SKM-1 (cell line): Measurements from ENCODE around the gene MRPS25.

Experiments used
- DNase-seq: peaks from one replicate; lab custom pipeline; 2025; ENCODE audit not compliant: unreplicated experiment; lab: John Stamatoyannopoulos, UW

MRPS25 gene

GRCh38 chr3:15083252-15083651 lies 18.1 kb upstream of the MRPS25 start:
- no peak for DNase-seq

- no peak for DNase-seq
Observed at GRCh38 chr3:15081960-15082664, 17.0 kb upstream of the MRPS25 start.

- DNase-seq = no peak
Observed at GRCh38 chr3:15079091-15079490, 14.0 kb upstream of the MRPS25 start.

GRCh38 chr3:15074500-15074899 lies 9.4 kb upstream of the MRPS25 start:
- DNase-seq = no peak

- DNase-seq = no peak
Observed at GRCh38 chr3:15071699-15072098, 6.6 kb upstream of the MRPS25 start.

DNA sequence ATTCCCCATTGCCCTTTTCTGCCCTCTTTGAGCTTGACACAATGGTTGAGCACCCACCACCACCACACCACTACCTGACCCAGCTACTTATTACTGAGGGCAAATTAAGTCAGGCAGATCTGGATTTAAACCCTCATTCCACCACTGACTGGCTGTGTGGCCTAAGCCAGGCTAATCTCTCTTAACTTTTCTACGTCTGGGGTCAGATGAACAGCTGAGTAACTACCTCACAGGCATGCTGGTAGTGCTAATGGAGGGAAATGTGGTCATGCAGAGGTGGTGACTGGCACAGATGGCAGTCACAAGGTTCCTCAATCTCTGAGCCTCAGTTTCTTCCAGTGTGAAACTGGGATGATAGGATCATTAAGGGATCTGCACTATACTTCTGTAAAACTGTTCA lies 4.3 kb upstream of the MRPS25 start:
- no peak for DNase-seq

GRCh38 chr3:15066467-15066866 lies 1.4 kb upstream of the MRPS25 start:
- no peak for DNase-seq

GRCh38 chr3:15065550-15066007 lies 464 bp upstream of the MRPS25 start:
- no peak for DNase-seq

GRCh38 chr3:15064299-15064834 lies 748 bp downstream of the MRPS25 start:
- DNase-seq = no peak

- no peak for DNase-seq
Observed at GRCh38 chr3:15063656-15064286, 1.3 kb downstream of the MRPS25 start.

- no peak for DNase-seq
Observed at GRCh38 chr3:15063238-15063637, 1.9 kb downstream of the MRPS25 start.

- DNase-seq = no peak
Observed at GRCh38 chr3:15060029-15060428, 5.1 kb downstream of the MRPS25 start.

- DNase-seq = no peak
Observed at GRCh38 chr3:15056676-15057404, 8.3 kb downstream of the MRPS25 start.

- no peak for DNase-seq
Observed at GRCh38 chr3:15055019-15055557, 10.0 kb downstream of the MRPS25 start.

DNA sequence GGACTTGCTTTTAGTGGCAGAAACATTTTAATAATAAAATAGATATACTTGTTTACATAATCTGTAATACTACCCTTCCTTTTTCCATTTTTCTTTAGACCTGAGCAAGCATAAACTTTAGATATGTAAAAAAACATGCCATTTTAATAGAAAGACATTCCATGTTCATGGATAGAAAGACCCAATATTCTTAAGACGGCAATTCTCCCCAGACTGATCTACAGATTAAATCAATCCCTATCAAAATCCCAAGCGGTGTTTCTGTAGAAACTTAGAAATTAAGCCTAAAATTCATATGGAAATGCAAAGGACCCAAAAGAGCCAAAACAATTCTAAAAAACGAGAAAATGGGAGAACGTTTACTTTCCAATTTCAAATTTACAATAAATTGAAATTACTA lies 11.6 kb downstream of the MRPS25 start:
- DNase-seq = no peak

GRCh38 chr3:15052335-15053242 lies 12.5 kb downstream of the MRPS25 start:
- no peak for DNase-seq

DNA sequence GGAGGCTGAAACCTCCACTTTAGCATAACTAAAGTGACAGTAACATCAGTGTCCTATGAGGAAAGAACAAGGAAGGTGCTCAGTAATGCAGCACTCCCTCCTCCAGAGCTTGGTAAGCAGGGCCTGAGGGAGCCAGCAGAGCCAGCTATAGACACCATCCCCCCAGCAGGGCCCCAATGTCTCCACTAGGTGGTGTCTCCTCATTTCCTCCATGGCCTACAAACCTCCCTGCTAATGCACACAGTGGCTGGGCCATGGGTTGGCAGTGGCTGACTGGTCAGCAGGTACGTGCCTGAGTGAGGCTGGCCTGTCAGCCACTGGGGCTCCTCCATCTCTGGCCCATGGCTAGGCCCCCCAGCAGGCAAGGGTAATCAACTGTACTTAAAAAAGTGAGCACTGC lies 13.6 kb downstream of the MRPS25 start:
- peak; percentile 21 for DNase-seq

DNA sequence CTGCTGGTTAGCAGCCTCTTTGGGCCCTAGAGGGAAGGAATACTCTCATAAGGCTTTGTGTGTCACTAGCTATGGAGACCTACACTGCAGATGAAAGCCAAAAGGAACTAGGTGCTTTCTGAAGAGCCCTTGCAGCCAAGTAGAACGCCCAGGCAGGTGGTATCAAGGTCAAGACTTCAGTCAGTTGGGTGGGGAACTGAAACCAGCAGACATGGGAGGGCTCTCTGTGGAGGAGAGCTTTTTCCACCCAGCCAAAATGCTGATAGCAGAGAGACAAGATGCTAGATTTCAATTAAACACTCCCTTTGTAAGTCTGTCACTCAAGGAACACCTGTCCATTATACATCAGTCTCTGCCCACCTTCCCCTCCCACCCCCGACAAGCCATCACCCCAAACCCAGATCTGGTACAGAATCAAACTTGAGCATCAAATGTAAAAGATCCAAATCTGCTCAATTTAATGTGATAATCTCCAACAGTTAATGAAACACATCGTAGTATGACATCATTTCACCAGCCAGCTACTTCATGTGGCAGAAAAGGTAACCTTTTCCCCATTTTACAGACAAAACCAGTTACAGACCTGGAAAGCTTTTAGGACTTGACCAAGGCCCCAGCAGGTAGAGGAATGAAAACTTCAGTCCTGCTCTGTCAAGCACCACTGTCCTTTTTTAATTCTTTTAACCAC lies 14.6 kb downstream of the MRPS25 start:
- no peak for DNase-seq

GRCh38 chr3:15049584-15049983 lies 15.5 kb downstream of the MRPS25 start:
- no peak for DNase-seq

DNA sequence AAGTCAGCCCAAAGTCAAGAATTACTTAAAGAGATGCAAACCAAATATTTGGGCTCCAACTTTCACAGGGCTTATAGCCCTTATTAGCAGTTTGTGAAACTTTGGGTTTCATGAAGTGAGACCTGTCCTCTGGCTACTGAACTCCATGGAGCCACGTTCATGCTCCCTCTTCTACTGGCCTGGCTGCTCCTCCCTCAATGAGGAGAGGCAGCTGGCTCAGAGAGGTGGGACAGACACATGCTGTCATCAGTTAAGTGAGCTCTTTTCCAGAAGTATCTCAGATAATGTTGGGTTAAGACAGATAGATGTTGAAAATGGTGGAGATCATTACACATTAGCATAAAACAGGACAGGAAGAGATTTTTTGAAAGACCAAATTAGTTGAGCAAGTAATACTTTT lies 19.4 kb downstream of the MRPS25 start:
- no peak for DNase-seq
